PC-9 (cell line): Measurements from ENCODE around the gene HOXC4. TPM values are rescaled to one million over a fixed set of nuclear protein-coding genes. Genes with fewer than 3 reads are reported as not detected.

Source experiments
- BruUV-seq: library from RNA; stranded (reverse); fragments of 400-500 nt; replicated peaks from 2 replicates; lab custom pipeline; 2021; lab: Mats Ljungman, UMichigan
- CTCF ChIA-PET: fragments of 300-600 bp; sonication (Branson Sonifier 250); formaldehyde crosslinking; loops from one replicate; lab custom pipeline; 2022; ENCODE audit warnings: antibody characterized with exemption; lab: Charles Lee
- POLR2A ChIA-PET: fragments of 300-600 bp; sonication (Branson Sonifier 250); formaldehyde crosslinking; loops from one replicate; lab custom pipeline; 2022; ENCODE audit warnings: antibody characterized with exemption; ENCODE audit not compliant: unreplicated experiment; lab: Charles Lee
- DNase-seq, 2 experiments: peaks; one replicate each; pipeline versions ENCODE4 v3.0.0 to v3.0.0-alpha.2; 2015 to 2022; ENCODE audit warnings: mixed read lengths in 1 of 2
- H2AFZ ChIP-seq: fragments of 200-600 bp; sonication (generic); 2 replicates; pipeline ENCODE4 v1.8.1; 2017; ENCODE audit warnings: antibody characterized with exemption
- H3F3A ChIP-seq: fragments of 200-600 bp; sonication (generic); 2 replicates; pipeline ENCODE4 v1.8.1; 2017; ENCODE audit warnings: antibody characterized with exemption, mild to moderate bottlenecking, low read depth; ENCODE audit not compliant: insufficient read depth
- H3K27ac ChIP-seq: fragments of 200-600 bp; sonication (generic); 2 replicates; pipeline ENCODE4 v1.6.1; 2016; ENCODE audit warnings: mixed run types
- H3K27me3 ChIP-seq: fragments of 200-600 bp; sonication (generic); 2 replicates; pipeline ENCODE4 v1.6.1; 2016; ENCODE audit warnings: low read depth, mixed run types; ENCODE audit not compliant: insufficient read depth
- H3K36me3 ChIP-seq: fragments of 200-600 bp; sonication (generic); 2 replicates; pipeline ENCODE4 v1.6.1; 2016; ENCODE audit warnings: low read depth, mixed run types
- H3K4me1 ChIP-seq: fragments of 200-600 bp; sonication (generic); replicated peaks from 2 replicates; pipeline ENCODE4 v1.6.1; 2016; ENCODE audit warnings: mixed run types; ENCODE audit not compliant: insufficient read depth
- H3K4me2 ChIP-seq: fragments of 200-600 bp; sonication (generic); 2 replicates; pipeline ENCODE4 v1.6.1; 2017; ENCODE audit warnings: mixed run types
- H3K4me3 ChIP-seq: fragments of 200-600 bp; sonication (generic); 2 replicates; pipeline ENCODE4 v1.6.1; 2016; ENCODE audit warnings: mixed run types
- H3K79me2 ChIP-seq: fragments of 200-600 bp; sonication (generic); 2 replicates; pipeline ENCODE4 v1.6.1; 2017; ENCODE audit warnings: low read depth, mixed run types
- H3K9me2 ChIP-seq: fragments of 200-600 bp; sonication (generic); 2 replicates; pipeline ENCODE4 v1.8.1; 2017; ENCODE audit warnings: mild to moderate bottlenecking; ENCODE audit not compliant: insufficient read depth
- H3K9me3 ChIP-seq: fragments of 200-600 bp; sonication (generic); 2 replicates; pipeline ENCODE4 v1.8.1; 2016; ENCODE audit warnings: low read depth; ENCODE audit not compliant: insufficient read depth
- H4K20me1 ChIP-seq: fragments of 200-600 bp; sonication (generic); 2 replicates; pipeline ENCODE4 v1.8.1; 2017; ENCODE audit not compliant: insufficient read depth
- CTCF ChIP-seq: fragments of 200-600 bp; sonication (generic); conservative IDR thresholded peaks from 2 replicates; pipeline ENCODE4 v1.6.1; 2017; ENCODE audit warnings: mixed run types, antibody characterized with exemption, mild to moderate bottlenecking, moderate library complexity
- EZH2 ChIP-seq: fragments of 200-600 bp; sonication (generic); IDR thresholded peaks from 2 replicates; pipeline ENCODE4 v1.8.0; 2017; ENCODE audit warnings: antibody characterized with exemption, low read depth
- intact Hi-C: fragments of 100-400 bp; cut with micrococcal nuclease; formaldehyde crosslinking; loops from one replicate; pipeline ENCODE4 v1.10.0; 2022; ENCODE audit not compliant: unreplicated experiment
- total RNA-seq: library from RNA; stranded (reverse); gene quantifications from 2 replicates; pipeline ENCODE4 v1.2.3, GENCODE V29; 2021

Gene HOXC4
- total RNA-seq, 1 experiment from 2014 or later: 3.8 TPM

GRCh38 chr12:54015018-54015931 is 38.4 kb upstream of the HOXC4 start:
- no peaks in the 10 kb centered on the region for H3K36me3 ChIP-seq
- H3K9me3 ChIP-seq: no peaks in the 10 kb centered on the region
- DNase-seq: no peak
- BruUV-seq: no TSS peak
- no peak overlapping the region for H2AFZ ChIP-seq
- no peaks in the 10 kb centered on the region for H4K20me1 ChIP-seq
- no peaks in the 10 kb centered on the region for H3K79me2 ChIP-seq
- CTCF ChIA-PET: interaction anchor here (0.6 kb wide), 1 partner anchor 264 kb away, joined by 6 read pairs; the partner anchor contains the start of gene CISTR
- no peaks in the 10 kb centered on the region; the same call in 1 of the 2 replicates for H3K4me1 ChIP-seq
- H3K4me2 ChIP-seq: no peak overlapping the region
- H3F3A ChIP-seq: no peaks in the 10 kb centered on the region
- no peak for TF ChIP-seq CTCF
- no peak for TF ChIP-seq EZH2
- no peak overlapping the region for H3K27ac ChIP-seq
- intact Hi-C loops: no loop called here
- H3K4me3 ChIP-seq: no peak overlapping the region
- POLR2A ChIA-PET: interaction anchor here (0.6 kb wide), 1 partner anchor 265 kb away, joined by 5 read pairs; the partner anchor contains the start of gene HNRNPA1
- H3K27me3 ChIP-seq: no peaks in the 10 kb centered on the region
- no peaks in the 10 kb centered on the region for H3K9me2 ChIP-seq

- Histone ChIP-seq H2AFZ (no peak overlapping the region), H3K36me3 (no peaks in the 10 kb centered on the region), H3K4me3 (no peak overlapping the region), H3K4me2 (0 out of 2 replicates have a peak overlapping the region, but pooled peaks have one; percentile 99), H3K9me2 (no peaks in the 10 kb centered on the region), H3F3A (no peaks in the 10 kb centered on the region), H3K9me3 (no peaks in the 10 kb centered on the region), H3K4me1 (no peaks in the 10 kb centered on the region; the same call in 1 of the 2 replicates), H4K20me1 (no peaks in the 10 kb centered on the region), H3K79me2 (no peaks in the 10 kb centered on the region), H3K27ac (no peak overlapping the region), H3K27me3 (no peaks in the 10 kb centered on the region)
- BruUV-seq: no TSS peak
- TF ChIP-seq CTCF (no peak), EZH2 (no peak)
- ChIA-PET CTCF (interaction anchor here (0.5 to 0.6 kb wide), 3 partner anchors 264 to 363 kb away, joined by 4 to 6 read pairs (median 5); partner anchors contain the start of gene CISTR), POLR2A (no interaction called here)
- DNase-seq: no peak
- intact Hi-C loops: no loop called here
Observed at GRCh38 chr12:54016051-54016450, 37.6 kb upstream of the HOXC4 start.

GRCh38 chr12:54016478-54016964 is 37.1 kb upstream of the HOXC4 start:
- Histone ChIP-seq H4K20me1 (no peaks in the 10 kb centered on the region), H3K4me1 (no peaks in the 10 kb centered on the region; the same call in 1 of the 2 replicates), H3K4me3 (peak overlapping the region; percentile 82), H3K4me2 (peak overlapping the region; percentile 99), H3K9me2 (no peaks in the 10 kb centered on the region), H3F3A (no peaks in the 10 kb centered on the region), H3K79me2 (no peaks in the 10 kb centered on the region), H3K36me3 (no peaks in the 10 kb centered on the region), H3K9me3 (no peaks in the 10 kb centered on the region), H3K27ac (no peak overlapping the region), H3K27me3 (no peaks in the 10 kb centered on the region), H2AFZ (no peak overlapping the region)
- no peak for DNase-seq
- CTCF ChIA-PET: interaction anchor here (0.5 to 1.8 kb wide), 6 partner anchors 8 to 363 kb away, joined by 3 to 37 read pairs (median 4); partner anchors contain the start of genes HOXC5 and HOXC8
- POLR2A ChIA-PET: no interaction called here
- TF ChIP-seq CTCF (no peak), EZH2 (no peak)
- intact Hi-C loops: no loop called here
- no TSS peak for BruUV-seq
